NCI-H748 treated with DMSO at 0.1 percent for 48 hours (cell line): ENCODE measurements around the gene ADAMTS14.
A peak's percentile ranks its signal among the peaks of the same experiment; 100 is the strongest.

Experiments
- DNase-seq: peaks from one replicate; lab custom pipeline; 2025; lab: John Stamatoyannopoulos, UW

The ADAMTS14 gene

GRCh38 chr10:70695241-70696030 lies 23.1 kb downstream of the ADAMTS14 start:
- no peak for DNase-seq

DNA sequence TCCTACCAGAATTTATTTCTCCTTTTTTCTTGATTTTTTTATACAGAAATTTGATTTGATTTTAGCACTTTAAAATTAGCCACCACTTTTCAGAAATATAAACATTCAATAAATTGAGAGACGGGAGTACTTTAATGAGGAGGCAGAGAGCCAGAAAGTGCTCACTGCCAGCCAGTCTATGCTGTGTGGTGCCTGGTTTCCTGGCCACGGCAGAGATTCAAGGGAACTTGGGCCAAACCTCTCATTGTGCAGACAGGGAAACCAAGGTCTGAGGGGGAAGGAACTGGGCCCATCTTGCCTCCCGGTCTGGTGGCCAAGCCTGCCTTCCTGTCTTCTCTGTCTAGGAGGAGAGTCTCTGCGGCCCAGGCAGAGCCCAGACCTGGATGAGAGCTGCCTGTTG lies 25.9 kb downstream of the ADAMTS14 start:
- DNase-seq = no peak

DNA sequence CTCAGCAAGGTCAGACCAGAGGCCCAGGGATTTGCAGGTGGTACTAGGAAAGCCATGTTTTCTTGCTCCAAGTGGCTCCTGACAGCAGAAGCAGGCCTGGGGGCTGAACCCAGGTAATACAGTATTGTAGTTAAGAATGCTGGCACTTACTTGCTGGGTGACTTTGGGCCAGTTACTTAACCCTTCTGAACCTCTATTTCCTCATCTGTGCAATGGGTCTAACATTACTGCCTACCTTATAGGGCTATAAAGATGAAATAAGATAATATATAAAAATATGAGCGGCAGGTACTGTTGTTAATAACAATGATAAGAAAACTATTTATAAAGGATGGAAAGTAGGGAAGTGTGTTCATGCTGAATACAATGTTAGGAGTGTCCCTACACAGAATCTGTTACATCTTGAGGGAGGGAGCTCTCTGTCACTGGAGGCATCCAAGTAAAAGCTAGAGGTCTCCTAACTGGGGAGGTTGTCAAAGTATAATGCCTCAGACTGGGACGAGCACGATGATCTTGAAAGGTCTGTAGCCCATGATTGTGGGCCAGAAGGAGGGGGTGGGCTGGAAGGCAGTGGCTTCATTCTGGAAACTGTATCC lies 26.9 kb downstream of the ADAMTS14 start:
- no peak for DNase-seq

DNA sequence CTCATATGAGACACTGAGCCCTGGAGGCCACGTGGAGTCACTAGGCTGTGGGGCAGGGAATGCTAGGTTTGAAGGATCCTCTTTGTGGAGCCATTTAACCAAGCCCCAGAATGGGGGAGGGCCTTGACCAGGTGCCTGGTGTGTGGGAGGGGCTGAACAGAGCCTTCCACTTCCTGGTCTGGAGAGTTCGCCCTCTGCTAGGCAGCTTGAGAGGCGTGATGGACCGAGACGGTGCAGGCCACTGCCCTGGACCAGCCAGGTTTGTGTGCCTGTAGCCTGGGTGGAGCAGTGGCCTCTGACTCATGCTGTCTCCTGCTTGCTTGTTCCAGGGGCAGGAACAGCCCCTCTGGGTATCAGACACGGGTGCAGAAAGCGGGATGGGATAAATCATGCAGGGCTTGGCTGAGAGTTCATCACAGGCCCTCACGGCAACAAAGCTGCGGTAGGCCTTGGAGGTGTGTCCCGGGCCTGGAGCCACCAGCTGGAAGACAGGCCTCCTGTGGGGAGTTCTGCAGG lies 27.4 kb downstream of the ADAMTS14 start:
- no peak for DNase-seq

DNA sequence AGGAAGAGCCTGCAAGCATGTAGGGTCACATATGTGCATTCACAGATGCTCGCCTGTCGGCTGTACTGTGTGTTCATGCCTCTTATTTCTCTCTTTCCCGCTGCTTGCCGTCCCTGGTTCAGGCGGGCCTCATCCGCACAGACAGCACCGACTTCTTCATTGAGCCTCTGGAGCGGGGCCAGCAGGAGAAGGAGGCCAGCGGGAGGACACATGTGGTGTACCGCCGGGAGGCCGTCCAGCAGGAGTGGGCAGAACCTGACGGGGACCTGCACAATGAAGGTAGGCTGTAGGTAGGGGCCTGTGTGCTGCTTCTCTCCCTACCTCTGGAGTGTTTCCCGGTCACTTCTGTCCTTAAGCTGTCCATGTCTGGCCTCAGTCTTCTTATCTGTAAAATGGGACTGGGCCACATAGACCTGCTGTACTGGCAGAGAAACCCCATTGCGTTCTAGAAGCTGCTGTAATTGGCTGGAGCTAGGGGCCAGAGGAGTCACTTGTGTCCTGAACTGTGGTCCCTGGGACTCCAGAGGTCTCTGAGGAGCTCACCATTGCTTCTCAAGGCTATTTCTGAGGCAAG lies 30.0 kb downstream of the ADAMTS14 start:
- DNase-seq = no peak

GRCh38 chr10:70704211-70704610 lies 31.9 kb downstream of the ADAMTS14 start:
- DNase-seq = no peak

GRCh38 chr10:70705121-70705861 lies 33.0 kb downstream of the ADAMTS14 start:
- DNase-seq = no peak

DNA sequence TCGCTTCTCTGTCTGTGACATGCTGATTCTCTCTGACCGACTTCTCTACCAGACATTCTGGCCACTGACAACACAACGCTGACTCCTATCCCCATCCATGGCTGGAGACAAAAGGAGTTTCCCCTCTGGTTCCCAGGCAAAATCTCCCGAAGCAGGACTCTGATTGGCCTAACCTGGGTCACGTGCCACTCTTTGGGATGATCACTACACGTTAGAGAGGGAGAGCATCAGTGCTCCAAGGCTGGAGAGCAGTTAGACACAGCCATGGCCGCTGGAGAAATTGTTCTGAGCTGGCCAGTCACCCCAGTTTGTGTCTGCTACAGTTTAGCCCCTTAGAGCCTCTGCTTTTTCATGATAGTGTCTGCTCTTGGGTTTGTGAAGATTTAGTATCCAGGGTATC lies 38.9 kb downstream of the ADAMTS14 start:
- DNase-seq = no peak

- DNase-seq = no peak
Observed at GRCh38 chr10:70711911-70712310, 39.6 kb downstream of the ADAMTS14 start.

DNA sequence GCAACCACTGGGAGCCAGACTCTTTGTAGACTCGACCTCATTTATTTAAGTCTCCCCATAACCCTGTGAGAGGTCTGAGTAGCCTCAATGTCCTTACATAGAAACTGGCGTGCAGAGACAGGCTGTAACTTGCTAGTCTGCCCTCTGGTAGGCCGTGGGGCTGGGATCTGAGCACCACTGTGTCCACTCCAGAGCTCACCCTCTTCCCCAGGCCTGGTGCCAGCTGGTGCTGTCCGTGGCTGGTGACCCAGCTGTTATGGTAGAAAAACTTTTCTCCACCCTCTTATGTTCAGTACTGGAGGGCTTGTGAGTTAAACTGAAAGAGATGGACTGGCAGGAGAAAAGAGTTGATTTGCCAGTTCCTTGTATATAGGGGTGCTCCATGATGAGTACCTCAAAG lies 41.9 kb downstream of the ADAMTS14 start:
- DNase-seq = no peak

- DNase-seq = no peak
Observed at GRCh38 chr10:70714951-70715350, 42.6 kb downstream of the ADAMTS14 start.

DNA sequence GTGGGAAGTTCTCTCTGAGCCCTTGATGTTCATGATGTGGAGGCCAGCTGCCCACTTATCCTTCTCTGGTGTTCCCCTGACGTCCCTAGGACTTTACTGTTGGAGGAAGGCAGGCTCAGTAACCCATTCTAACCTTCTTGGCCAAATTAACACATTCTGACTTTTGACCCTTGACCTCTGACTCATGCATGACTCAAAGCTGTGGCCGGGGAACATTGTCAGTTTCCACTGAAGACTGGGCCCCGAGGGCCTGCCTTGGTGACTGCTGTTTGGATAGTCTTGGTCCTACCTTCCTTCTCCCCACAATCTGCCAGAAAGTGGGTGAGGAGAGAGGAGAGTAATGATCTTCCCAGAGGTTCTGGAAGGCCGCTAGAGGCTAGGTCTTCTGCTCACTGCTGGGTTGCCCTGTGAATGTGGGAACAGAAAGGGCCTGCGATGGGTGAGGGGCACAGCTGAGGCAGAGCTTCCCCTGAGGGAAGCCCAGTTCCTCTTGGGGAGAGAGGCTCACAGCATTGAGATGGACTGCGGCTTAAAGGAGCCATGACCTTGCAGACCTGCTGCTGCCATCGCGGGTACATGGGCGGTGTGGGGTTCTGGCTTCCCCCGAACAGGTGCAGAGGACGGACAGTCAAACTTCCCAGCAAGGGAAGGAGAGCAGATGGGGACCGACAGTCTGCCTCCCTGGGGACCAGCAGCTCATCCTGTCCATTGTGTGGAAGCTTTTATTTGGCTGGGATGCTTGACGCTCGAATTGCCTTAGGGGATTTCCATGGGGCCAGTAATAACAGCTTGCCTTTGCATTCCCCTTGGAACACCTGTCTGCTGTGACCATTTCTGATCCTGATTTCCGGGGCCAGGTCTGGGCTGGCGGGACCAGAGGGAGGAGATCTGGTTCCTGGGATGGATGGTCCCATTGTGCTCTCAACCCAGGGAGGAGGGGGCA lies 43.8 kb downstream of the ADAMTS14 start:
- DNase-seq = peak; percentile 21

- no peak for DNase-seq
Observed at GRCh38 chr10:70722820-70723424, 50.6 kb downstream of the ADAMTS14 start.

GRCh38 chr10:70723771-70724170 lies 51.5 kb downstream of the ADAMTS14 start:
- no peak for DNase-seq

GRCh38 chr10:70726909-70727495 lies 54.7 kb downstream of the ADAMTS14 start:
- no peak for DNase-seq

DNA sequence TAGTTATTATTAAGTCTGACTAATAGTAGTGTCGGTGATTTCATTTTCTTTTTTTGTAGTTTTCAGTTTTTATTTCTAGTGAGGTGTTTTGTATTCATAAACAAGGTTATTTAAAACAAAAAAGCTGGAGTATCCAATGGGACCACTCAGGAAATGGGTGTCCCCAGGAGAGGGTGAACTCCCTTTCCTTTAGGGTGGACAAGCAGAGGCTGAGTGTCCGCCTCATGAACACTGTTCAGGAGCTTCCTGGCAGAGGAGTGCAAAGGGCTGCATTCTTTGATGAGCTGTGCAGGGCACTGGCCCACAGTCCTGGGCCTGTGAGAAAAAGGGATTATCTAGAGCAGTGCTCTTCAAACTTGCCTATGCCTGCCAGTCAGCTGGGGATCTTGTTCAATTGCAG lies 56.0 kb downstream of the ADAMTS14 start:
- DNase-seq = no peak

GRCh38 chr10:70729763-70730357 lies 57.6 kb downstream of the ADAMTS14 start:
- DNase-seq = peak; percentile 70

DNA sequence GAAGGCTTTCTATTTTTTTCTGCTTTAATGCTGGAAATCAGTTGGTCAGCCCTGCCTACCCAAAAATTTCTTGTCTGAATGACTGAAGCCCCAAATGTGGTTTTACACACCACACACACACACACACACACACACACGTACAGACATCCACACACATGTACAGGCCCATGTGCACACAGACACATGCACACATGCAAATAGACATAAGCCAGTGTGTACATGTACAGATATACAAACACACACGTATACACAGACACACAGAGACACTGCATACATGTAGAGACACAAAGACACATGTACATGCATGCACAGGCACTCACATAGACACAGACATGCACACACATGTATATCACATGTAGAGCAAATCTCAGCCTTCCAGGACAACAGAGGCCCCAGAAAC lies 58.6 kb downstream of the ADAMTS14 start:
- DNase-seq = no peak

- no peak for DNase-seq
Observed at GRCh38 chr10:70732569-70732968, 60.3 kb downstream of the ADAMTS14 start.

GRCh38 chr10:70733051-70733450 lies 60.7 kb downstream of the ADAMTS14 start:
- DNase-seq = no peak
